Mesenchymal stem cell (in vitro differentiated cells and primary cell): Measurements from ENCODE around the gene RABGAP1L.

ENCODE experiments used
- DNase-seq: peaks from one replicate; pipeline ENCODE4 v3.0.0-alpha.2; 2013
- H2AFZ ChIP-seq: one replicate; pipeline ENCODE4 v1.6.1; 2013; ENCODE audit warnings: low read depth, mild to moderate bottlenecking, control low read depth, inconsistent platforms, low read length, moderate library complexity
- H2AK5ac ChIP-seq: 2 replicates; pipeline ENCODE4 v1.6.1; 2013; ENCODE audit warnings: low read length, moderate library complexity, mild to moderate bottlenecking, inconsistent platforms; ENCODE audit not compliant: severe bottlenecking
- H2BK120ac ChIP-seq: one replicate; pipeline ENCODE4 v1.6.1; 2013; ENCODE audit warnings: low read depth, mild to moderate bottlenecking, inconsistent platforms, low read length, moderate library complexity
- H2BK12ac ChIP-seq, 2 experiments: one replicate each; pipeline ENCODE4 v1.6.1; 2013; ENCODE audit warnings: inconsistent platforms in 2 of 2, low read length in 2 of 2, mild to moderate bottlenecking in 2 of 2, moderate library complexity in 2 of 2, control low read depth in 1 of 2
- H2BK15ac ChIP-seq: one replicate; pipeline ENCODE4 v1.6.1; 2013; ENCODE audit warnings: mild to moderate bottlenecking, low read depth, inconsistent platforms; ENCODE audit not compliant: poor library complexity, severe bottlenecking
- H2BK5ac ChIP-seq: 2 replicates; pipeline ENCODE4 v1.6.1; 2013; ENCODE audit warnings: low read depth, mild to moderate bottlenecking, low read length, control low read depth, inconsistent platforms; ENCODE audit not compliant: poor library complexity, severe bottlenecking
- H3K14ac ChIP-seq, 2 experiments: one replicate each; pipeline ENCODE4 v1.6.1; 2013; ENCODE audit warnings: inconsistent platforms in 2 of 2, low read length in 2 of 2, control low read depth in 1 of 2, mild to moderate bottlenecking in 1 of 2, moderate library complexity in 1 of 2
- H3K18ac ChIP-seq, 2 experiments: one replicate each; pipeline ENCODE4 v1.6.1; 2013; ENCODE audit warnings: inconsistent platforms in 2 of 2, low read length in 2 of 2, control low read depth in 1 of 2, low read depth in 1 of 2, mild to moderate bottlenecking in 1 of 2
- H3K23ac ChIP-seq, 2 experiments: one replicate each; pipeline ENCODE4 v1.6.1; 2013; ENCODE audit warnings: inconsistent platforms in 2 of 2, low read length in 2 of 2, mild to moderate bottlenecking in 2 of 2, moderate library complexity in 2 of 2, control low read depth in 1 of 2
- H3K27ac ChIP-seq: 2 replicates; pipeline ENCODE4 v1.5.1; 2013; ENCODE audit warnings: mild to moderate bottlenecking, moderate library complexity, low read length, control low read depth, inconsistent platforms; ENCODE audit not compliant: poor library complexity, severe bottlenecking
- H3K27me3 ChIP-seq, 2 experiments: 2 replicates each; pipeline versions ENCODE4 v1.6.1 to v1.7.0; 2013; ENCODE audit warnings: low read length in 2 of 2, mild to moderate bottlenecking in 2 of 2, moderate library complexity in 2 of 2, control low read depth in 1 of 2, inconsistent platforms in 1 of 2; ENCODE audit not compliant: control insufficient read depth in 1 of 2, insufficient read depth in 1 of 2
- H3K36me3 ChIP-seq, 2 experiments: 2 replicates each; pipeline versions ENCODE4 v1.6.1 to v1.7.0; 2013; ENCODE audit warnings: low read length in 2 of 2, control low read depth in 1 of 2, inconsistent platforms in 1 of 2, low read depth in 1 of 2, mild to moderate bottlenecking in 1 of 2; ENCODE audit not compliant: insufficient read depth in 2 of 2, control insufficient read depth in 1 of 2
- H3K4ac ChIP-seq, 2 experiments: one replicate each; pipeline ENCODE4 v1.6.1; 2013; ENCODE audit warnings: inconsistent platforms in 2 of 2, low read length in 2 of 2, mild to moderate bottlenecking in 2 of 2, moderate library complexity in 2 of 2, control low read depth in 1 of 2, low read depth in 1 of 2
- H3K4me1 ChIP-seq: 2 replicates; pipeline ENCODE4 v1.6.1; 2013; ENCODE audit warnings: low read depth, low read length, control low read depth; ENCODE audit not compliant: control insufficient read depth, insufficient read depth
- H3K4me2 ChIP-seq: 2 replicates; pipeline ENCODE4 v1.6.1; 2013; ENCODE audit warnings: low read length, mild to moderate bottlenecking, inconsistent platforms; ENCODE audit not compliant: poor library complexity, severe bottlenecking
- H3K4me3 ChIP-seq, 2 experiments: 2 replicates each; pipeline versions ENCODE4 v1.5.1 to v1.7.0; 2013; ENCODE audit warnings: low read length in 2 of 2, mild to moderate bottlenecking in 2 of 2, control low read depth in 1 of 2, low read depth in 1 of 2; ENCODE audit not compliant: insufficient read depth in 1 of 2
- H3K79me1 ChIP-seq: replicated peaks from 2 replicates; pipeline ENCODE4 v1.6.1; 2013; ENCODE audit warnings: mild to moderate bottlenecking, control low read depth, low read length, inconsistent platforms; ENCODE audit not compliant: poor library complexity, severe bottlenecking
- H3K9ac ChIP-seq: 2 replicates; pipeline ENCODE4 v1.7.0; 2013; ENCODE audit warnings: mild to moderate bottlenecking, low read length, moderate library complexity
- H3K9me3 ChIP-seq: 2 replicates; pipeline ENCODE4 v1.7.0; 2013; ENCODE audit warnings: mild to moderate bottlenecking, low read length; ENCODE audit not compliant: control insufficient read depth
- H4K8ac ChIP-seq: one replicate; pipeline ENCODE4 v1.6.1; 2013; ENCODE audit warnings: inconsistent platforms, mild to moderate bottlenecking, low read length, moderate library complexity
- H4K91ac ChIP-seq: one replicate; pipeline ENCODE4 v1.6.1; 2013; ENCODE audit warnings: mild to moderate bottlenecking, low read length, inconsistent platforms
- WGBS: methylation state at CpG from one replicate; pipeline ENCODE4 v1.1.7; 2013; ENCODE audit warnings: mixed read lengths; 5-methylcytosine and 5-hydroxymethylcytosine counted together

RABGAP1L gene

GRCh38 chr1:174764191-174764590 lies 604.9 kb downstream of the RABGAP1L start:
- Histone ChIP-seq H3K9ac (no peak overlapping the region), H3K4ac (no peak overlapping the region), H2AFZ (no peak overlapping the region), H3K23ac (no peak overlapping the region), H3K4me1 (no peaks in the 10 kb centered on the region), H2BK120ac (no peak overlapping the region), H2BK12ac (no peak overlapping the region), H3K27me3 (no peaks in the 10 kb centered on the region), H3K9me3 (no peaks in the 10 kb centered on the region), H4K8ac (no peak overlapping the region), H2BK15ac (no peak overlapping the region), H3K36me3 (no peaks in the 10 kb centered on the region), H3K79me1 (no peaks in the 10 kb centered on the region), H3K27ac (no peak overlapping the region), H3K14ac (no peak overlapping the region), H3K18ac (no peak overlapping the region), H2BK5ac (no peak overlapping the region), H2AK5ac (no peak overlapping the region), H3K4me2 (no peak overlapping the region), H4K91ac (no peak overlapping the region), H3K4me3 (no peak overlapping the region)
- no peak for DNase-seq
- 100% methylated on average over 2 of the region's 2 CpGs for WGBS

GRCh38 chr1:174766727-174767126 lies 607.4 kb downstream of the RABGAP1L start:
- H3K36me3 ChIP-seq = no peaks in the 10 kb centered on the region
- H3K18ac ChIP-seq = no peak overlapping the region
- H4K91ac ChIP-seq = no peak overlapping the region
- H3K14ac ChIP-seq = no peak overlapping the region
- H3K4me2 ChIP-seq = no peak overlapping the region
- WGBS = 93% methylated on average over 2 of the region's 2 CpGs
- no peak overlapping the region for H2BK15ac ChIP-seq
- DNase-seq = no peak
- H2BK120ac ChIP-seq = no peak overlapping the region
- H2AK5ac ChIP-seq = no peak overlapping the region
- H3K4me1 ChIP-seq = no peaks in the 10 kb centered on the region
- no peaks in the 10 kb centered on the region for H3K79me1 ChIP-seq
- no peak overlapping the region for H2AFZ ChIP-seq
- H3K27ac ChIP-seq = no peak overlapping the region
- no peaks in the 10 kb centered on the region for H3K27me3 ChIP-seq
- no peak overlapping the region for H3K23ac ChIP-seq
- no peak overlapping the region for H3K9ac ChIP-seq
- H2BK12ac ChIP-seq = no peak overlapping the region
- H2BK5ac ChIP-seq = no peak overlapping the region
- H3K9me3 ChIP-seq = no peaks in the 10 kb centered on the region
- H3K4ac ChIP-seq = no peak overlapping the region
- H3K4me3 ChIP-seq = no peak overlapping the region
- no peak overlapping the region for H4K8ac ChIP-seq

GRCh38 chr1:174768516-174768915 lies 609.2 kb downstream of the RABGAP1L start:
- H3K9me3 ChIP-seq = no peaks in the 10 kb centered on the region
- H3K4ac ChIP-seq = no peak overlapping the region
- H2BK5ac ChIP-seq = no peak overlapping the region
- no peaks in the 10 kb centered on the region for H3K27me3 ChIP-seq
- H3K27ac ChIP-seq = no peak overlapping the region
- no peak overlapping the region for H2AFZ ChIP-seq
- H3K79me1 ChIP-seq = no peaks in the 10 kb centered on the region
- no peak for DNase-seq
- H3K23ac ChIP-seq = no peak overlapping the region
- 17% methylated on average over 1 of the region's 2 CpGs for WGBS
- no peak overlapping the region for H2BK120ac ChIP-seq
- no peaks in the 10 kb centered on the region for H3K36me3 ChIP-seq
- H3K9ac ChIP-seq = no peak overlapping the region
- H3K4me3 ChIP-seq = no peak overlapping the region
- H2BK12ac ChIP-seq = no peak overlapping the region
- no peak overlapping the region for H2AK5ac ChIP-seq
- H3K14ac ChIP-seq = no peak overlapping the region
- H3K4me1 ChIP-seq = no peaks in the 10 kb centered on the region
- H4K91ac ChIP-seq = no peak overlapping the region
- no peak overlapping the region for H4K8ac ChIP-seq
- no peak overlapping the region for H3K4me2 ChIP-seq
- no peak overlapping the region for H3K18ac ChIP-seq
- no peak overlapping the region for H2BK15ac ChIP-seq

- no peak overlapping the region for H3K18ac ChIP-seq
- whole genome bisulfite sequencing = 74% methylated on average over 2 of the region's 2 CpGs
- no peak overlapping the region for H2BK120ac ChIP-seq
- no peak overlapping the region for H2BK15ac ChIP-seq
- H3K14ac ChIP-seq = no peak overlapping the region
- DNase-seq = no peak
- no peaks in the 10 kb centered on the region for H3K27me3 ChIP-seq
- no peak overlapping the region for H3K4me2 ChIP-seq
- H4K91ac ChIP-seq = no peak overlapping the region
- H3K4me3 ChIP-seq = no peak overlapping the region
- H3K36me3 ChIP-seq = no peaks in the 10 kb centered on the region
- H3K4me1 ChIP-seq = no peaks in the 10 kb centered on the region
- no peak overlapping the region for H3K9ac ChIP-seq
- H3K27ac ChIP-seq = no peak overlapping the region
- H3K4ac ChIP-seq = no peak overlapping the region
- H2AK5ac ChIP-seq = no peak overlapping the region
- no peaks in the 10 kb centered on the region for H3K79me1 ChIP-seq
- no peak overlapping the region for H2AFZ ChIP-seq
- no peak overlapping the region for H2BK5ac ChIP-seq
- H3K23ac ChIP-seq = no peak overlapping the region
- H3K9me3 ChIP-seq = no peaks in the 10 kb centered on the region
- H4K8ac ChIP-seq = no peak overlapping the region
- H2BK12ac ChIP-seq = no peak overlapping the region
Observed at GRCh38 chr1:174768949-174769348, 609.6 kb downstream of the RABGAP1L start.
